HepG2 (cell line): ENCODE results near the gene DENND2A. TPM values are rescaled to one million over a fixed set of nuclear protein-coding genes. Genes with fewer than 3 reads are reported as not detected.

Source experiments
- ATAC-seq: fragments of 200-7000 bp; cut with Tn5 transposase; 3 replicates; pipeline ENCODE4 v1.9.1; 2020; ENCODE audit warnings: mild to moderate bottlenecking, moderate library complexity
- BruUV-seq: library from RNA; stranded (reverse); fragments of 400-500 nt; replicated peaks from 2 replicates; lab custom pipeline; 2021; lab: Mats Ljungman, UMichigan
- CTCF ChIA-PET: fragments of 300-600 bp; formaldehyde crosslinking; extraction: SDS; loops from one replicate; lab custom pipeline; 2021; ENCODE audit warnings: low total read pairs, inconsistent platforms, low intra/inter-chr PET ratio; lab: Yijun Ruan, JAX
- POLR2A ChIA-PET: fragments of 350-600 bp; sonication (Branson Sonifier 250); formaldehyde crosslinking; loops from one replicate; lab custom pipeline; 2020; ENCODE audit warnings: antibody characterized with exemption, inconsistent platforms; lab: Yijun Ruan, JAX
- DNase-seq: peaks from one replicate; pipeline ENCODE4 v3.0.0-alpha.2; 2015; ENCODE audit warnings: low spot score
- FAIRE-seq: peaks from 3 replicates; lab custom pipeline; 2011; peaks lifted over from hg19 to GRCh38; lab: Jason Lieb, UNC
- H2AFZ ChIP-seq: one replicate; pipeline ENCODE4 v1.6.1; 2011; ENCODE audit warnings: low read length, inconsistent platforms
- H3K27ac ChIP-seq: fragments of 300-600 bp; 3 replicates; pipeline ENCODE4 v1.8.0; 2011; ENCODE audit warnings: mixed run types, mild to moderate bottlenecking, mixed read lengths, low read length, inconsistent platforms; ENCODE audit not compliant: insufficient read depth; ENCODE audit errors: extremely low read length
- H3K27me3 ChIP-seq, 2 experiments: fragments of 200-600 bp in 1 of 2; 2 replicates in 1 of 2; 3 replicates in 1 of 2; pipeline versions ENCODE4 v1.6.0 to v1.8.0; 2011; ENCODE audit warnings: low read length in 2 of 2, mild to moderate bottlenecking in 2 of 2, moderate library complexity in 2 of 2, inconsistent platforms in 1 of 2; ENCODE audit not compliant: insufficient read depth in 2 of 2, control insufficient read depth in 1 of 2
- H3K36me3 ChIP-seq, 2 experiments: fragments of 200-600 bp in 1 of 2; replicated peaks in 1 of 2; 2 replicates in 1 of 2; 3 replicates in 1 of 2; pipeline versions ENCODE4 v1.5.1 to v1.8.0; 2011; ENCODE audit warnings: low read length in 2 of 2, inconsistent platforms in 1 of 2; ENCODE audit not compliant: insufficient read depth in 2 of 2, control insufficient read depth in 1 of 2
- H3K4me1 ChIP-seq: 2 replicates; pipeline ENCODE4 v1.5.1; 2012; ENCODE audit warnings: low read length, inconsistent platforms; ENCODE audit not compliant: insufficient read depth
- H3K4me2 ChIP-seq: 2 replicates; pipeline ENCODE4 v1.6.0; 2011; ENCODE audit warnings: low read depth, low read length, inconsistent platforms
- H3K4me3 ChIP-seq, 3 experiments: fragments of 200-600 bp in 1 of 3; sonication (generic), shearing (Covaris generic) in 1 of 3; replicated peaks in 1 of 3; 2 replicates each; pipeline ENCODE4 v1.5.1; 2011 to 2016; ENCODE audit warnings: low read length in 3 of 3, inconsistent platforms in 2 of 3, low read depth in 2 of 3, mild to moderate bottlenecking in 2 of 3, control low read depth in 1 of 3, mixed read lengths in 1 of 3; ENCODE audit not compliant: insufficient read depth in 1 of 3
- H3K79me2 ChIP-seq: one replicate; pipeline ENCODE4 v1.6.1; 2011; ENCODE audit warnings: low read length, inconsistent platforms; ENCODE audit not compliant: insufficient read depth
- H3K9ac ChIP-seq: 2 replicates; pipeline ENCODE4 v1.6.0; 2011; ENCODE audit warnings: mild to moderate bottlenecking, low read depth, low read length, inconsistent platforms; ENCODE audit not compliant: insufficient read depth
- H3K9me3 ChIP-seq: 2 replicates; pipeline ENCODE4 v1.5.1; 2012; ENCODE audit warnings: mild to moderate bottlenecking, low read length
- H4K20me1 ChIP-seq: 2 replicates; pipeline ENCODE4 v1.6.0; 2011; ENCODE audit warnings: inconsistent platforms, mild to moderate bottlenecking, low read length, moderate library complexity; ENCODE audit not compliant: insufficient read depth
- ADNP ChIP-seq: sonication (generic); formaldehyde crosslinking; IDR thresholded peaks from 2 replicates; pipeline ENCODE4 v1.4.0; 2020; ENCODE audit warnings: missing genetic modification reagents
- BCL6 ChIP-seq: IDR thresholded peaks from 2 replicates; pipeline ENCODE4 v1.6.1; 2016; ENCODE audit warnings: missing genetic modification reagents, missing compliant biosample characterization
- DR1 ChIP-seq: sonication (generic); formaldehyde crosslinking; IDR thresholded peaks from 2 replicates; pipeline ENCODE4 v1.8.0; 2021; ENCODE audit warnings: mild to moderate bottlenecking, missing genetic modification reagents, inconsistent platforms
- FOXO4 ChIP-seq: sonication (generic); formaldehyde crosslinking; conservative IDR thresholded peaks from 2 replicates; pipeline ENCODE4 v1.8.1; 2023; ENCODE audit warnings: missing genetic modification reagents
- PRDM15 ChIP-seq: sonication (generic); formaldehyde crosslinking; IDR thresholded peaks from 2 replicates; pipeline ENCODE4 v1.4.0; 2020; ENCODE audit warnings: missing genetic modification reagents
- STAT5B ChIP-seq: sonication (generic); formaldehyde crosslinking; IDR thresholded peaks from 2 replicates; pipeline ENCODE4 v1.4.0; 2020; ENCODE audit warnings: missing genetic modification reagents
- ZBTB49 ChIP-seq: sonication (generic); formaldehyde crosslinking; IDR thresholded peaks from 2 replicates; pipeline ENCODE4 v1.4.0; 2020; ENCODE audit warnings: missing genetic modification reagents, borderline replicate concordance
- ZC3H13 ChIP-seq: sonication (generic); formaldehyde crosslinking; IDR thresholded peaks from 2 replicates; pipeline ENCODE4 v1.8.1; 2023; ENCODE audit warnings: mild to moderate bottlenecking, missing genetic modification reagents, moderate library complexity
- ZNF18 ChIP-seq: sonication (generic); formaldehyde crosslinking; IDR thresholded peaks from 2 replicates; pipeline ENCODE4 v1.8.0; 2022; ENCODE audit warnings: mild to moderate bottlenecking, missing genetic modification reagents; ENCODE audit not compliant: insufficient replicate concordance
- ZNF430 ChIP-seq: sonication (generic); formaldehyde crosslinking; IDR thresholded peaks from 2 replicates; pipeline ENCODE4 v1.9.0; 2021; ENCODE audit warnings: mild to moderate bottlenecking, missing genetic modification reagents
- ZNF530 ChIP-seq: sonication (generic); formaldehyde crosslinking; IDR thresholded peaks from 2 replicates; pipeline ENCODE4 v1.5.0; 2020; ENCODE audit warnings: low read depth, mild to moderate bottlenecking, missing genetic modification reagents
- ZNF782 ChIP-seq: sonication (generic); formaldehyde crosslinking; IDR thresholded peaks from 2 replicates; pipeline ENCODE4 v1.4.0; 2020; ENCODE audit warnings: missing genetic modification reagents, mild to moderate bottlenecking, borderline replicate concordance
- WGBS: methylation state at CpG from one replicate; pipeline ENCODE4 v1.1.6; 2017; ENCODE audit warnings: low lambda C conversion rate; 5-methylcytosine and 5-hydroxymethylcytosine counted together
- in situ Hi-C: cut with HindIII; loops from 2 replicates; pipeline ENCODE4 v1.10.0; 2017; ENCODE audit warnings: low pct_unique_long_range_greater_than_20kb; ENCODE audit not compliant: extremely low pct_ligation_motif_present
- intact Hi-C: fragments of 100-400 bp; cut with micrococcal nuclease; formaldehyde crosslinking; loops from one replicate; pipeline ENCODE4 v1.10.0; 2022; ENCODE audit not compliant: unreplicated experiment
- polyA plus RNA-seq, 8 experiments: library from polyadenylated mRNA; depleted of rRNA in 3 of 8; stranded (reverse) in 7 of 8; unstranded in 1 of 8; fragments of >200 nt; fragmentation: Illumina TruSeq in 4 of 8; extraction: Trizol in 4 of 8; gene quantifications; 2 replicates each; pipeline versions ENCODE4 v1.2.1 to v1.2.3, GENCODE V29; 2011 to 2016; ENCODE audit warnings: low read depth in 4 of 8, missing spikeins in 1 of 8, mixed read lengths in 1 of 8; ENCODE audit not compliant: insufficient read depth in 1 of 8
- total RNA-seq, 5 experiments: library from RNA; depleted of rRNA; stranded (reverse); fragments of >200 nt; fragmentation: Illumina TruSeq; extraction: Trizol; gene quantifications; 2 replicates each; pipeline ENCODE4 v1.2.3, GENCODE V29; 2016; ENCODE audit warnings: low read depth in 1 of 5

The DENND2A gene
- total and polyA plus RNA-seq, 2 of the 13 experiments (the other 11 are each of a cell fraction or from before 2014, with no cell fraction given): not detected

- TF ChIP-seq STAT5B (CRISPR knock-in tag) (no peak), ADNP (CRISPR knock-in tag) (no peak), ZNF430 (CRISPR knock-in tag) (no peak), DR1 (CRISPR knock-in tag) (no peak), FOXO4 (no peak), ZBTB49 (CRISPR knock-in tag) (no peak), ZNF530 (CRISPR knock-in tag) (no peak)
- TF ChIP-seq, all 625 proteins: peak for 0
These were observed 13.4 kb upstream of the DENND2A start (continued) for GRCh38 chr7:140654109-140654387.

- intact Hi-C loops (loop anchor here (1.0 to 10.0 kb wide), 2 partner anchors 135 to 361 kb away; partner anchors contain the start of gene MRPS33), in situ Hi-C loops (loop anchor here (5.0 kb wide), 1 partner anchor 136 kb away; no protein-coding TSS in a partner anchor)
- H3K27ac ChIP-seq: no peak overlapping the region
- H3K27me3 ChIP-seq: peaks cover 0 to 14% of the 10 kb centered on the region in 2 experiments; a peak in 3 of 5 replicates
- H2AFZ ChIP-seq: no peak overlapping the region
- FAIRE-seq (peak; percentile 96), ATAC-seq (peak; percentile 76), DNase-seq (peak; percentile 61)
- H3K36me3 ChIP-seq: no peaks in the 10 kb centered on the region
- POLR2A ChIA-PET: no interaction called here
- CTCF ChIA-PET: interaction anchor here (1.4 to 4.7 kb wide), 2 partner anchors 135 to 178 kb away, joined by 4 to 83 read pairs; no protein-coding TSS in a partner anchor
- H3K4me2 ChIP-seq: peak overlapping the region; percentile 28
- no peak overlapping the region for H3K4me3 ChIP-seq
- BruUV-seq: no TSS peak
- H3K79me2 ChIP-seq: no peaks in the 10 kb centered on the region
- H3K9me3 ChIP-seq: no peaks in the 10 kb centered on the region
- H3K9ac ChIP-seq: no peak overlapping the region
- H3K4me1 ChIP-seq: peaks cover 26% of the 10 kb centered on the region
- H4K20me1 ChIP-seq: no peaks in the 10 kb centered on the region
- WGBS: 18% methylated on average over 14 of the region's 15 CpGs
- TF ChIP-seq ZC3H13 (CRISPR knock-in tag): 0 out of 2 replicates have a peak, but pooled peaks have one; percentile 34
- no peak for TF ChIP-seq ZNF18 (CRISPR knock-in tag)
- no peak for TF ChIP-seq PRDM15 (CRISPR knock-in tag)
- TF ChIP-seq ZNF782: no peak
- TF ChIP-seq BCL6 (CRISPR knock-in tag): peak; percentile 71
These were observed 12.9 kb upstream of the DENND2A start for GRCh38 chr7:140653319-140654108.
